GM18951 (cell line): ENCODE measurements around the gene NOX5.

Experiments
- POLR2A ChIP-seq: IDR thresholded peaks from 4 replicates; pipeline ENCODE4 v1.6.1; 2011; ENCODE audit warnings: mild to moderate bottlenecking; ENCODE audit not compliant: insufficient read length, insufficient read depth; ENCODE audit errors: extremely low read depth
- in situ Hi-C: fragments of 300-500 bp; cut with MboI; formaldehyde crosslinking; loops from one replicate; pipeline ENCODE4 v1.12.0; 2022; ENCODE audit warnings: low sequenced_read_pairs, mixed read lengths, inconsistent platforms; ENCODE audit not compliant: unreplicated experiment

NOX5 gene

GRCh38 chr15:69076756-69077155 is 62.3 kb downstream of the NOX5 start:
- TF ChIP-seq POLR2A: no peak
- in situ Hi-C loops: no loop called here

- TF ChIP-seq POLR2A: no peak
- in situ Hi-C loops: no loop called here
Observed at GRCh38 chr15:69078638-69079037, 64.1 kb downstream of the NOX5 start.

- in situ Hi-C loops: no loop called here
- TF ChIP-seq POLR2A: no peak
Observed at GRCh38 chr15:69080295-69081248, 66.1 kb downstream of the NOX5 start.

- in situ Hi-C loops: no loop called here
- TF ChIP-seq POLR2A: no peak
Observed at GRCh38 chr15:69081310-69082004, 67.0 kb downstream of the NOX5 start.

- TF ChIP-seq POLR2A: no peak
Observed at GRCh38 chr15:69082021-69082502, 67.6 kb downstream of the NOX5 start.

GRCh38 chr15:69082554-69082953 is 68.1 kb downstream of the NOX5 start:
- no peak for TF ChIP-seq POLR2A

More at GRCh38 chr15:69082021-69082502, 67.6 kb downstream of the NOX5 start:
- in situ Hi-C loops: no loop called here

GRCh38 chr15:69084404-69085030 is 70.0 kb downstream of the NOX5 start:
- in situ Hi-C loops: no loop called here
- no peak for TF ChIP-seq POLR2A

More at GRCh38 chr15:69082554-69082953, 68.1 kb downstream of the NOX5 start:
- in situ Hi-C loops: no loop called here

- in situ Hi-C loops: no loop called here
- no peak for TF ChIP-seq POLR2A
Observed at GRCh38 chr15:69085325-69086081, 71.0 kb downstream of the NOX5 start.

- TF ChIP-seq POLR2A: no peak
- in situ Hi-C loops: no loop called here
Observed at GRCh38 chr15:69086427-69087204, 72.1 kb downstream of the NOX5 start.

GRCh38 chr15:69087366-69087976 is 73.0 kb downstream of the NOX5 start:
- in situ Hi-C loops: no loop called here
- no peak for TF ChIP-seq POLR2A

GRCh38 chr15:69088300-69088965 is 73.9 kb downstream of the NOX5 start:
- in situ Hi-C loops: no loop called here
- TF ChIP-seq POLR2A: no peak
